HG02763 (cell line): ENCODE measurements around the gene TMEM151B.

ENCODE experiments used
- ATAC-seq: cut with Tn5 transposase; IDR thresholded peaks from one replicate; pipeline ENCODE4 v1.9.1; 2021; ENCODE audit warnings: mild to moderate bottlenecking, moderate library complexity; ENCODE audit not compliant: unreplicated experiment

TMEM151B gene

GRCh38 chr6:44262467-44263353, 7.5 kb upstream of the TMEM151B start:
- no peak for ATAC-seq

- no peak for ATAC-seq
These were observed 6.7 kb upstream of the TMEM151B start for GRCh38 chr6:44263354-44264100.

- ATAC-seq, result no peak
These were observed 5.9 kb upstream of the TMEM151B start for GRCh38 chr6:44264154-44265006.

GRCh38 chr6:44265007-44265721, 5.1 kb upstream of the TMEM151B start, which contains the start of gene NFKBIE:
Gene NFKBIE, minus strand, starts transcription at chr6:44265551. Its CDS starts 205 bp downstream, at chr6:44265346.
- ATAC-seq, result peak; percentile 42

GRCh38 chr6:44265722-44266233, 4.5 kb upstream of the TMEM151B start:
- no peak for ATAC-seq

- ATAC-seq, result no peak
These were observed 3.9 kb upstream of the TMEM151B start for GRCh38 chr6:44266347-44266746.

GRCh38 chr6:44267252-44267651, 3.0 kb upstream of the TMEM151B start:
- no peak for ATAC-seq

GRCh38 chr6:44268095-44268628, 2.1 kb upstream of the TMEM151B start:
- ATAC-seq, result no peak

GRCh38 chr6:44269178-44269920, 901 bp upstream of the TMEM151B start:
- ATAC-seq, result no peak

GRCh38 chr6:44270526-44271405, 516 bp downstream of the TMEM151B start:
- no peak for ATAC-seq

GRCh38 chr6:44271406-44271723, 1.1 kb downstream of the TMEM151B start:
- ATAC-seq, result no peak

GRCh38 chr6:44271914-44272313, 1.7 kb downstream of the TMEM151B start:
- ATAC-seq, result no peak

- no peak for ATAC-seq
These were observed 2.3 kb downstream of the TMEM151B start for GRCh38 chr6:44272529-44272928.

- ATAC-seq, result no peak
These were observed 2.8 kb downstream of the TMEM151B start for GRCh38 chr6:44272999-44273566.

- no peak for ATAC-seq
These were observed 3.4 kb downstream of the TMEM151B start for GRCh38 chr6:44273617-44274016.

- ATAC-seq, result no peak
These were observed 5.1 kb downstream of the TMEM151B start for GRCh38 chr6:44275271-44275748.

GRCh38 chr6:44275749-44276648, 5.7 kb downstream of the TMEM151B start:
- ATAC-seq, result no peak
